HG02870 (cell line): ENCODE data around the gene PRKCSH.
"Not testable (repeated sequence)": the region's sequence is repeated elsewhere in the genome, so short reads cannot be mapped to it uniquely, and the experiment has no call there.

ENCODE experiments used
- ATAC-seq: cut with Tn5 transposase; IDR thresholded peaks from one replicate; pipeline ENCODE4 v1.9.1; 2021; ENCODE audit warnings: mild to moderate bottlenecking, moderate library complexity; ENCODE audit not compliant: unreplicated experiment

PRKCSH gene

DNA sequence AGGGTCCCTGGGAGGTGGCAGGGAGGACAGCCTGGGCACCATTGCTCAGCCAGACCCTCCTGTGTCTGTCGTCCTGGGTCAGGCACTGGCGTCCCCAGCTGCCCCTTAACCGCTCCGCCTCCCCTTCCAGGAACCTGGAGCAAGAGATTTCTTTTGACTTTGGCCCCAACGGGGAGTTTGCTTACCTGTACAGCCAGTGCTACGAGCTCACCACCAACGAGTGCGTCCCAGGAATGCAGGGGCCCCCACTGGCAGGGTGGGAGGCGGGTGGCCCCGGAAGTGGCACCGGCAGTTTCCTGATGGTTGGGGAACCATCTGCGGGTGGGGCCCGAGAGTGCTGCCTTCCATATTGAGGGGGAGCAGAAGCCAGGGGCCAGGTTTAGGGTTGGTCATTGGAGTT lies 13.0 kb downstream of the PRKCSH start:
- no peak for ATAC-seq

DNA sequence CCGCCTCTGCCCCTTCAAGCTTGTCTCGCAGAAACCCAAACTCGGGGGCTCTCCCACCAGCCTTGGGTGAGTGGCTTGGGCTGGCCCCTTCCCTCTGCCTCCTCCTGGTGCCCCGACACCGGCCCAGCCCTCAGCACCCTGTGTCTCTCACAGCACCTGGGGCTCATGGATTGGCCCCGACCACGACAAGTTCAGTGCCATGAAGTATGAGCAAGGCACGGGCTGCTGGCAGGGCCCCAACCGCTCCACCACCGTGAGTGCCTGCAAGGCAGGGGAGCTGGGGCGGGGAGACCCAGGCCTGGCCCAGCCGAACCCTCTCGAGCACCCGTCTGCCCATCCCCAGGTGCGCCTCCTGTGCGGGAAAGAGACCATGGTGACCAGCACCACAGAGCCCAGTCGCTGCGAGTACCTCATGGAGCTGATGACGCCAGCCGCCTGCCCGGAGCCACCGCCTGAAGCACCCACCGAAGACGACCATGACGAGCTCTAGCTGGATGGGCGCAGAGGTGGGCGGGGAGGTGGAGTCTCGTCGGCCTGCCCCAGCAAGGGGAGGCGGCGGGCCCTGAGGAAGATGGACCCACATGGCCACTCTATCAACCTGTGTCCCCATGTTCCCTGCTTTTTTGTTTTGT lies 13.6 kb downstream of the PRKCSH start:
- no peak for ATAC-seq

DNA sequence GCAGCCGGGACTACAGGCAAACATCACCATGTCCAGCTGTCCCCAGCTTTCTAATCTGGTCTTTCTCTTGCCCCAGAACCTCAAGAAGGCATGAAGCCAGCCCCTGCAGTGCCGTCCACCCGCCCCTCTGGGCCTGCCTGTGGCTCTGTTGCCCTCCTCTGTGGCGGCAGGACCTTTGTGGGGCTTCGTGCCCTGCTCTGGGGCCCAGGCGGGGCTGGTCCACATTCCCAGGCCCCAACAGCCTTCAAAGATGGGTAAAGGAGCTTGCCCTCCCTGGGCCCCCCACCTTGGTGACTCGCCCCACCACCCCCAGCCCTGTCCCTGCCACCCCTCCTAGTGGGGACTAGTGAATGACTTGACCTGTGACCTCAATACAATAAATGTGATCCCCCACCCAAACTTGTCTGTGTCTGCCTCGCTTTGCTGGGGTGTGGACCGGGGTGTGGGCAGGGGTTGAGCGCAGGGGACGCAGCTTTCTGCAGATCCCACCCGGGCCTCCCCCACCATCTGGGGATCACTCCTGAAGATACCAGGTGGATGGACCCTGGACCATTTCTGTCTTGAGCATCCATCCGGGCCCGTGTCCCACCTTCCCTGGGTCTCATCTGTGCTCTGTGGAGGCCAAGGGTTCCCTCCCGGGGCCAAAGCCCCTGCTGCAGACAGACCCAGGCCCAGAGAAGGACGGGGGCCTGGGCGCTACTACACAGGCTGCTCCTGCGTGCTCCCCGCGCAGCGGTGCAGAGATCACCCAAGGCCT lies 15.3 kb downstream of the PRKCSH start:
- ATAC-seq = no peak

DNA sequence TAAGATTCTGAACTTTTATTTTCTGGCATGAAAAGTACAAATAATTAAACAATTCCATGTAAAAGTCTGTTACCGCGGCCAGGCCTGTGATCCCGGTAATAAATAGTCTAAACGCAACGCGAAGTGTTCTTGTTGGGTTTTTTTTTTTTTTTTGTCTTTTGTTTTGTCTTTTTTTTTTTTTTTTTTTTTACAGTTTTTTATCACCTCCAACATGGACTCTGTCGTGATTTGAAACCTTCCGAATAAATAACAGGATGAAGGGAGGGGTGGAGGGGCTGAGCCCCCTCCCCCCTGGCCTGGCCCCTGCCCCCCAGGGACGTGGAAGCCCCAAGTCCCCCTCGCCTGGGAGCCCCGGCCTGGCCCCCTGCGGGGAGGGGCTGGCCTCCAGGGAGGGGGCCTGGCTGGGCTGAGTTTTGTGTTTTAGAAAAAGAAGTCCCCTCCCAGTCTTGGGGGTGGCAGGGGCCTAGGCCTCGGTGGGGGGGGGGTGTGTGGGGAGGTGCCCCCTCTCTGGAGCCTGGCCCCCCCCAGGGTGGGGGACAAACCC lies 16.0 kb downstream of the PRKCSH start:
- no peak for ATAC-seq

DNA sequence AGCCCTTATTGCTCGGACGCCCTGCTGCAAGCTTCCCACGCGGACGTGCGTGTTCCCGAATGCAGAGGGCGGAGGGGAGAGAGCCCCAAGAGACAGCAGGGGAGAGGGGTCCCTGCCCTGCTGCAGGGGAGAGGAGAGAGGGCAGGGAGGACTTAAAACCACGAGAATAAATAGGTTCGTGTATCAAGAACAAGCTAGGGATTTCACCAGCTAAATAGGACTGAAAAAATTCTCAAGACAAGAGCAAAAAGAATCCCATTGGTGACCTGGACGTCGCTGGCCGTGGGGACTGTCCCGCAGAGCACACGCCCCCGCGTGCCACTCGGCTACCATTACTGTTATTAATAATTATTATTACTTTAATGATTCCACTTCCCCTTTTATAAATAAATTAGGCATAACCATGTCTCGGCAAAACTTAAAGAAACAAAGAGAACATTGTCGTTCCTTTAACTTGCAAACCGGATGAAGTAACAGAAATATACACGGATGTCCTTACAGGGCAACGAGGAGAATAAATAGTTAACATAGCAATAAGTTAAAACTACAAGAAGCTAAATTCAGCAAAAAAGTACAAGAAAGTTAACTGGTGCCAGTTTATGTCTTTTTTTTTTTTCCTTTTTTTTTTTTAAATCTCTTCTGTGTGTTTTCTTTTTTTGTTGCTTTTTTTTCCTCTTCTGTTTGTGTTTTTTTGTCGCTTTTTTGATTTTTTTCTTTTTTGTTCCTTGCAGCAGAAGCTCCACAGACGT lies 16.6 kb downstream of the PRKCSH start:
- no peak for ATAC-seq

DNA sequence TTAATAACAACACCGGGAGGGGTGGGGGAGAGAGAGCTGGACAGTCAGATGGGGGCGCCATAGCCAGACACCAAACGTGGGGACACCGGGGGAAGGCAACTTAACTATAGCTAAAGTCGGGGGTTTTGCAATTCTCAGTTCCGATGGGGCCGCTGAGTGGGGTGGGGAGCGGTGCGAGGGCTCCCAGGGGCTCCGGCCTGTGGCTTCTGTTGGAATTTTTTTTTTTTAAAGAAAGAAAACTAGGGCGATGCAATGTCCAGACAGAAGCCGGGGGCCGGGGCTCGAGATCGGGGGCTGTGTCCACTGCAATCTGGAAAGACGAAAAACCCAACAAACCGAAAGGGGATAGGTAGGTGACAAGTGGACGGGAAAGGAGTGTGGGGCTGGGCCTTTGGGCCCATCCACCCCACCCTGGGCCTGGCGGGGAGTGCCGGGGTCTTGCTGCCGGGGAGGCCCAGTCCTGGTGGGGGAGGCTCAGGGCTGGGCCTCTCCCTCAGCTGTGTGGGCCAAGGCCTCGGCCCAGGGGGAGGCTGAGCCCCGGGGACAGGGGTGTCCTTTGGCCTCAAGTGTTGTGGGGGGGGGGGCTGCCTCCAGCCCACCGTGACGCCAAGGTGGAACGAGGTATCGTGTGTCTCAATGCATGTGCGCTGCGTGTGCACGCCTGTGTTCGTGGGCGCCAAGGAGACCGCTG lies 17.3 kb downstream of the PRKCSH start:
- no peak for ATAC-seq

DNA sequence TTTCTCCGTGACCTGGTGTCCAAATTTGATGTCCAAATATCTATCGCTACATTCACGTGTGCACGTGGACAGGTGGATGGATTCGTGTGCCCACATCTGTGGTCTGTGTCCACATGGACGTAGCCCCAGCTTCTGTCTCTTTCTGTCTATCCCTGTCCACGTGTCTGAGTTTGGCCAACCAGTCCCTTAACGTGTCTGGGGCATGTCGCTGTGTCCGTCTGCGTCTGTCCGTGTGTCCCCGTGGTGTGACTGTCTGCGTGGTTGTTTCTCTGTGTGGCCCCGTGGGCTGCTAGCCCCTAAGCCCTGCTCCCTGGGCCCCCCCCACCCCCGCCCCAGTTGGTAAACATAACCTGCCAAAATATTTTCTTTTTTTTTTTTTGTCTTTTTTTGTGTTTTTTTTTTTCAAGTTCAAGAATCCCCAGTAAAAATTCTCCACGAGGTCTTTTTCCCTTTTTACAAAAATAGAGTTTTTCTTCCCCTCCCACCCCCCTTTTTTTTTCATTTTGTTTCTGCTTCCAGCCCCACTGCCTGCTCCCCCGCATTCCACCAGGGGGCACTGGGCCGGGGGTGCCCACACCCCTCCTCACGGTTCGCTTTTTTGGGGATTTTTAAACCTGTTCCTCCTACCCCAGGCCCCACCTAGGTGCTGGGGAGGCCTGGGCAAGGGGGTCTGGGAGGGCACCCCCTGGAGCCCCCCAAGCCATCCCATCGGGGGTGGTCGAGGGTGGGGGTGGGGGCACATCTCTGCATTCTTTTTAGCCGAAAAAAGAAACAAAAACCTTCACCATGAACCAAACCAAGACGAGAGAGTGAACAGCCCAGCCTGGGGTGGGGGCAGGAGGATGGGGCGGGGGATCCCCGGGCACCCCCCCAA lies 18.3 kb downstream of the PRKCSH start:
- no peak for ATAC-seq

DNA sequence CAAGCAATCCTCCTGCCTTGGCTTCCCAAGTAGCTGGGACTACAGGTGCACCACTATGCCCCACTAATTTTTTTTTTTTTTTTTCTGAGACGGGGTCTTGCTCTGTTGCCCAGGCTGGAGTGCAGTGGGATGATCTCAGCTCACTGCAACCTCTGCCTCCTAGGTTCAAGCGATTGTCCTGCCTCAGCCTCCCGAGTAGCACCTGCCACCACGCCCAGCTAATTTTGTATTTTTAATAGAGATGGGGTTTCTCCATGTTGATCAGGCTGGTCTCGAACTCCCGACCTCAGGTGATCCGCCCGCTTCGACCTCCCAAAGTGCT lies 19.8 kb downstream of the PRKCSH start:
- ATAC-seq = not testable (repeated sequence)

DNA sequence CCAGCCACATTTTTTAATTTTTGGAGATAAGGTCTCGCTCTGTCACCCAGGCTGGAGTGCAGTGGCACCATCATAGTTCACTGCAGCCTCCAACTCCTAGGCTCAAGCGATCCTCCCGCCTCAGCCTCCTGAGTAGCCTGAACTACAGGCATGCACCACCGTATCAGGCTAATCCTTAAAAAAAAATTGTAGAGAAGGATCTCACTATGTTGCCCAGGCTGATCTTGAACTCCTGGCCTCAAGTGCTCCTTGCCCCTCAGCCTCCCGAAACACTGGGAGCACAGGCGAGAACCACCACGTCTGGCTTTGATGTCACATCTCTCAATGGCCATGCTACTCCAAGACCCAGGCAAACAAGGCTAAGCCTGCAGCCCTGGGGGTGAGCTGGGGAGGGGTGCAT lies 21.2 kb downstream of the PRKCSH start:
- ATAC-seq = no peak

DNA sequence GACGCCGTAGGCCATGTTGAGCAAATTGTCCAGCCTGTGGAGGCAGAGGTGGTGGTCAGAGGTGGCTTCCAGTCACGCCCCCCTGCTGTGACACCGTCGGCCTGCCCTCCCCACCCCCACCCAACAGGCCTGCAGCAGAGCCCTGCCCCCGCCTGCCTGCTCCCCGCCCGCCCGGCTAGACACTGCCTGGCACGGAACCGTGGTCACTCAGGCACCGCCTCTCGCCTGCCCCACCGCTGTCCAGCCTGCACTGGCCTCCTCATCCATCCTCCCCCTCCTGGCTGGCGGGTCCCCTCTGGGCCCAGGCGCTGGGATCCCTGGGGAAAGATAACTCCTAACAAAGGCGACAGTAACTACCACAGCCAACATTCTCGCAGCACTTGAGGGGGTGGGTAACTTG lies 21.7 kb downstream of the PRKCSH start:
- no peak for ATAC-seq

DNA sequence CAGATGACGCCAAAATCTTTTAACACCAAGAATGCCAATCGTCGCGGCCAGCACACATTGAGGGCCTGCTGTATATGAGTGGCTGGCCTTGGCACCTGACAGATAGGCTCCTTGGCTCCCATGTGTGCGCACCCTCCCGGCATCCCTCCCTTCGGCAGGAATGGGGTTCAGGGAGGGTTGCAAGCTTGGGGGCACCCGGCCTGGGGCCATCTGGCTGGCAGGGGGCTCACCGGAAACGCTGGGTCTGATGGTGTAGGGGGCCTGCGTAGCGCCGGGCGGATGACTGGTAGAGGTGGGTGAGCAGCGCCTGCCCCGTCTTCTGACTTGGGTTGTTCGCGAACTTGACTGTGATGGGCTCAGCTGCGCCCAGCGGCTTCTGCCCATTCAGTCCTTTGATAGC lies 22.4 kb downstream of the PRKCSH start:
- ATAC-seq = no peak

DNA sequence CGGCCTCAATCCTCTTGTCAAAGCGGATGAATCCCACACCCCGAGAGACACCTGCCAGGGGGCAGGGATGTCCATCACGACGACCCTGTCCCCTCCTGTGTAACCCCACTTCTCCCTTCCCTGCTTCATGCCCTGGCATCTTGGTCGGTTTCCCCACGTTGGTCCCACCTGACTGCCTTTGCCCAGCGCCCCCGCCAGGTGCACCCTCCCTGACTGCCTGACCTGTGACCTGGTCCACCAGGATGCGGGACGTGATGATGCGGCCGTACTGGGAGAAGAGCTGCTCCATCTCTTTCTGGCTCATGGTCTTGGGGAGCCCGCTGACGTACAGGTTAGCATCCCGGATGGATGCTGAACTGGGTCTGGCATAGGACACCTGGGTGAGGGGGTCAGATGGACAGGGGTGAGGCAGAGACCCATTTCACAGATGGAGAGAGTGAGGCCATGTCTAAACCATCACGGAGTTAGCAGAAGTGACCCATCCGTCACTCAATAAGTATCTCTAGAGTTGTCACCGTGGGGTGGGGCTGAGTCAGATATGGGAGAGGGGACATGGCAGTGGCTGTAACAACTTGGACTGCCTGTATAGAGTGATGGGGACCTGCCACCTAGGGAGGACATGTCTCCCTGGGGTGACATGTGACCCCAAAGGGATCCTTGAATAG lies 22.9 kb downstream of the PRKCSH start:
- no peak for ATAC-seq

DNA sequence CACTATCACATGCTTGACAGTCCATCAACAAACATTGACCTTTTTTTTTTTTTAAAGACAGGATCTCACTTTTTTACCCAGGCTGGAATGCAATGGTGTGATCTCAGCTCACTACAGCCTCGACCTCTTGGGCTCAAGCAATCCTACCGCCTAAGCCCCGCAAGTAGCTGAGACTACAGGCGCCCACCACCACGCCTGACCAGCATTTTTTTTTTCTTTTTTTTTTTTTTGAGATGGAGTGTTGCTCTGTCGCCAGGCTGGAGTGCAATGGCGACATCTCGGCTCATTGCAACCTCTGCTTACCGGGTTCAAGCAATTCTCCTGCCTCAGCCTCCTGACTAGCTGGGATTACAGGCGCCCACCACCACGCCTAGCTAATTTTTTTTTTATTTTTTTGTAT lies 23.5 kb downstream of the PRKCSH start:
- not testable (repeated sequence) for ATAC-seq

DNA sequence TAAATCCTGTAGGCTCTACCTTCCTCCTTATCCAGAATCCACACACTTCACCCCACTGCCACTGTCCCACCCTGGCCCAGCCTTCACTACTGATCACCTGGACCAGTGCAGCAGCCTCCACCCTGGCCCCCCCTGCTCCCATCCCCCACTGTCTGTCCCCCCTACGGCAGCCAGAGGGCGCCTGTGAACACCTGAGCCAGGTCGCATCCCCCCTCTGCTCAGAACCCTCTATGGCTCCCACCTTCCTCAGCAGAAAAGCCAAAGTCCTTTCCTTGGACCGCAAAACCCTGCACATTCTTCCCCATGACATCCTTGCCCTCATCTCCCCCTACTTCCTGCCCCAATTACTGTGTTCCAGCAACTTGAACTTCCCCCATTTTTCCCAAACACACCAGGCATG lies 24.8 kb downstream of the PRKCSH start:
- ATAC-seq = no peak

DNA sequence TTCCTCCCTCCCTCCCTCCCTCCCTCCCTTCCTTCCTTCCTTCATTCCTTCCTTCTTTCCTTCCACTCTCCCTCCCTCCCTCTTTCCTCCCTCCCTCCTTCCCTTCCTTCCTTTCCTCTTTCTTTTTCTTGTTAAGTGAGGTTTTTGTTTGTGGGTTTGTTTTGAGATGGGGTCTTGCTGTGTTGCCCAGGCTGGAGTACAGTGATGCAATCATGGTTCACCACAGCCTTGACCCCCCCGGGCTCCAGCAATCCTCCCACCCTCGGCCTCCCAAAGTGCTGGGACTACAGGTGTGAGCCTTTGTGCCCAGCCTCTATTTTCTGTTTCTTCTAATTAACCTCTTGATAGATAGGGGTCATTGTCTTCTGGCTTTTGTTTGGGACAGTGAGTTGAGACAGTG lies 26.0 kb downstream of the PRKCSH start:
- ATAC-seq = no peak

DNA sequence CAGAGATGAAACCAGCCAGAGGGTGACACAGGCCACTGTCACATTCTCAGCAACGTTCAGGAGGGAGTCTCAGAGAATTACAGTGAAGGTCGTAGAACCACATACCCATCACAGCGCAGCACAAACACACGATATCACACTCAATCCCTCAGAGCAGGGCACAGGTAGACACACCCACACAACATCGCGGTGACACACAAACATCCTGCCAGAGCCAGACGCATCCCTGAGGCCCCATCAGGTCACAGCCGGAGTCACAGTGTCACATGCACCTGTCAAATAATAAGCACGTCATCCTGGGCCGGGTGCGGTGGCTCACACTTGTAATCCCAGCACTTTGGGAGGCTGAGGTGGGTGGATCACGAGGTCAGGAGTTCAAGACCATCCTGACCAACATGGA lies 28.0 kb downstream of the PRKCSH start:
- ATAC-seq = no peak

DNA sequence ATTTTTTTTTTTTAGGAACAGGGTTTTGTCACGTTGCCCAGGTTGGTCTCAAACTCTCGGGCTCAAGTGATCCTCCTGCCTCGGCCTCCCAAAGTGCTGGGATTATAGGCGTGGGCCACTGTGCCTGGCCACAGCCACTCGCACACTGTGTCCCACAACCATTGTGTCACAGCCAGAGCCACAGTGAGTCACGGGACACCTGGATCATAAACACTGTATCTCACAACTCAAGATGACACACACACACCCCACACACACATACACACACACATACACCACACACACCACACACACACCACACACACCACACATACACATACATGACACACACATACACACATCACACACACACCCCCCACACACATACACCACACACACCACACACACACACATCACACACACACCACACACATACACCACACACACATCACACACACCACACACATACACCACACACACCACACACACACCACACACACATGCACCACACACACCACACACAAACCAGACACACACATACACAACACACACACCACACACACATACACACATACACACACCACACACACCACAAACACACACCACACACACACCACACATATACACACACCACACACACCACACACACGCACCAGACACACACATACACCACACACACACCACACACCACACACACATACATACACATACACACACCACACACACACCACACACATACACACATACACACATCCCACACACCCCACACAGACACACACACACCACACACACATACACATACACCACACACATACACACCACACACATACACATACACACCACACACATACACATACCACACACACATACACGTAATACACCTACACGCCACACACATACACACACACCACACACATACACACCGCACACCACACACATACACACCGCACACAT lies 29.2 kb downstream of the PRKCSH start:
- no peak for ATAC-seq

DNA sequence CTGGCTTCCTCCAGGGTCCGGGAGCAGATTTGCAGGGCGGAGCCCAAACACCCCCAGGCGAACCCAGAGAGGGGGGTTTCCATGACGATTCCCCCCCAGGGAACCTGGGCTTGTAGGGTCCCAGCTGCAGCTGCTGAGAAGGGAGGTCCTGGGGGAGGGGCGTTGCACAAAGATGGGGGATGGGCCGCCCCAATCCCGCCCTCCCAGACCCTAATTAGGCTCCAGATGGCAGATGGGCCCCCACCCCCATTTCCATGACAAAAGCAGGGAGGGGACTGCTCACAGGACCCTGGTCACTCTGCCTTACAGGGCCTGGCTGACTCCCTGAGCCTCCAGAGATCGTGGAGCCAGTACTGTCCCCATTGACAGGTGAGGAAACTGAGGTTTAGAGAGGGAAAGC lies 30.2 kb downstream of the PRKCSH start:
- no peak for ATAC-seq
